Common myeloid progenitor, CD34-positive (primary cell): ENCODE measurements around the gene PSD2.

Experiments
- CTCF ChIA-PET: fragments of 350-600 bp; sonication (Branson Sonifier 250); formaldehyde crosslinking; loops from one replicate; lab custom pipeline; 2021; ENCODE audit warnings: antibody characterized with exemption; lab: Charles Lee
- POLR2A ChIA-PET: fragments of 350-600 bp; sonication (Branson Sonifier 250); formaldehyde crosslinking; loops from one replicate; lab custom pipeline; 2021; ENCODE audit warnings: antibody characterized with exemption; lab: Charles Lee
- DNase-seq, 3 donors: peaks; one replicate each; pipeline versions ENCODE4 v3.0.0 to v3.0.0-alpha.2; 2013
- H3K27ac ChIP-seq, 2 experiments: 1 replicate in 1 of 2; 2 replicates in 1 of 2; pipeline ENCODE4 v1.7.0; 2013; ENCODE audit warnings: inconsistent platforms in 2 of 2, low read length in 2 of 2, mild to moderate bottlenecking in 2 of 2, low read depth in 1 of 2, moderate library complexity in 1 of 2; ENCODE audit not compliant: severe bottlenecking in 2 of 2, insufficient read depth in 1 of 2, poor library complexity in 1 of 2
- H3K27me3 ChIP-seq, 5 experiments: replicated peaks in 2 of 5; 1 replicate in 3 of 5; 2 replicates in 2 of 5; pipeline versions ENCODE4 v1.6.1 to v1.7.0; 2013; ENCODE audit warnings: low read length in 4 of 5, mild to moderate bottlenecking in 2 of 5, moderate library complexity in 2 of 5, inconsistent platforms in 1 of 5; ENCODE audit not compliant: insufficient read depth in 5 of 5, control insufficient read depth in 4 of 5
- H3K36me3 ChIP-seq, 4 experiments: 1 replicate in 2 of 4; 2 replicates in 2 of 4; pipeline versions ENCODE4 v1.6.1 to v1.7.0; 2013; ENCODE audit warnings: low read length in 3 of 4, control low read depth in 1 of 4, mild to moderate bottlenecking in 1 of 4; ENCODE audit not compliant: control insufficient read depth in 4 of 4, insufficient read depth in 4 of 4
- H3K4me1 ChIP-seq, 4 experiments: 1 replicate in 3 of 4; 2 replicates in 1 of 4; pipeline versions ENCODE4 v1.6.1 to v1.7.1; 2013; ENCODE audit warnings: low read length in 3 of 4, mild to moderate bottlenecking in 3 of 4, control low read depth in 1 of 4, inconsistent platforms in 1 of 4, moderate library complexity in 1 of 4; ENCODE audit not compliant: control insufficient read depth in 4 of 4, insufficient read depth in 4 of 4; ENCODE audit errors: control extremely low read depth in 1 of 4
- H3K4me3 ChIP-seq, 7 experiments: 1 replicate in 4 of 7; 2 replicates in 3 of 7; pipeline versions ENCODE4 v1.5.1 to v1.7.0; 2013; ENCODE audit warnings: mild to moderate bottlenecking in 7 of 7, low read length in 6 of 7, moderate library complexity in 6 of 7, inconsistent platforms in 2 of 7, low read depth in 2 of 7, control low read depth in 1 of 7; ENCODE audit not compliant: insufficient read depth in 4 of 7, control insufficient read depth in 1 of 7; ENCODE audit errors: extremely low read depth in 1 of 7
- H3K9me3 ChIP-seq, 5 experiments: 1 replicate in 4 of 5; 2 replicates in 1 of 5; pipeline versions ENCODE4 v1.6.1 to v1.7.1; 2013; ENCODE audit warnings: low read length in 4 of 5, mild to moderate bottlenecking in 2 of 5, inconsistent platforms in 1 of 5, low read depth in 1 of 5, moderate library complexity in 1 of 5; ENCODE audit not compliant: control insufficient read depth in 4 of 5, insufficient read depth in 2 of 5; ENCODE audit errors: control extremely low read depth in 1 of 5
- WGBS: methylation state at CpG from one replicate; pipeline ENCODE4 v1.1.5; 2013; ENCODE audit not compliant: insufficient coverage; 5-methylcytosine and 5-hydroxymethylcytosine counted together

PSD2 gene

DNA sequence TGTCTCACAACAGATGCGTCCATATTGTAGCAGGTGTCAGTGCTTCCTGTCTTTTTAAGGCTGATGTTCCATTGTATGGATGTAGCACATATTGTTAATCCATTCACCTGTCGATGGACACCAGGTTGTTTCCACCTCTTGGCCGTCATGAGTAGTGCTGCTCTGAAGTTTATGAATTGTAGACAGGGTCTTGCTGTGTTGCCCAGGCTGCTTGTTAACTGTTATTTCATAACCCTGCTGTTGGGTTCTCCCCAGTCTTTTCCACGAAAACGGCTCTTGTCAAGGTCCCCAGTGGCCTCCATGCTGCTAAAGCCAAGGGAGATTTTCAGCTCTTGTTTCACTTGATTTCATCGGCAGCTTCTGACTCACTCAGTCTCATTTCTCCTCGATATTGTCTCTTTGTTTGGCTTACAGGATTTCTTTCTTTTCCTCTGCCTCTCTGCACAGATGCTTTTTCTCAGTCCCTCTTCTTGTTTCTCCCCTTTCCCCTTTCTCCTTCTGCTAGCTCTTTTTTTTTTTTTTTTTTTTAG, 12.1 kb upstream of the PSD2 start:
- Histone ChIP-seq H3K36me3 (no peaks in the 10 kb centered on the region), H3K9me3 (no peaks in the 10 kb centered on the region), H3K4me3 (no peak overlapping the region), H3K27ac (no peak overlapping the region), H3K27me3 (peaks cover 0 to 9% (median 3%) of the 10 kb centered on the region in 5 experiments), H3K4me1 (peaks cover 0 to 9% (median 8%) of the 10 kb centered on the region in 4 experiments)
- ChIA-PET CTCF (interaction anchor here (0.7 to 2.6 kb wide), 3 partner anchors 79 to 186 kb away, joined by 3 to 15 read pairs (median 6); no protein-coding TSS in a partner anchor), POLR2A (no interaction called here)
- WGBS = 85% methylated on average over 7 of the region's 7 CpGs
- DNase-seq = no peak

GRCh38 chr5:139784488-139784887, 11.1 kb upstream of the PSD2 start:
- peaks cover 0 to 17% (median 3%) of the 10 kb centered on the region in 5 experiments for H3K27me3 ChIP-seq
- DNase-seq = no peak
- H3K4me3 ChIP-seq = no peak overlapping the region
- WGBS = 94% methylated on average over 2 of the region's 3 CpGs
- ChIA-PET CTCF (interaction anchor here (1.4 to 2.6 kb wide), 2 partner anchors 79 to 184 kb away, joined by 5 to 15 read pairs; no protein-coding TSS in a partner anchor), POLR2A (no interaction called here)
- H3K9me3 ChIP-seq = no peaks in the 10 kb centered on the region
- H3K4me1 ChIP-seq = peaks cover 0 to 9% (median 8%) of the 10 kb centered on the region in 4 experiments
- H3K36me3 ChIP-seq = no peaks in the 10 kb centered on the region
- H3K27ac ChIP-seq = no peak overlapping the region

GRCh38 chr5:139787257-139787567, 8.4 kb upstream of the PSD2 start:
- H3K27me3 ChIP-seq = peaks cover 0 to 18% (median 4%) of the 10 kb centered on the region in 5 experiments
- no peak for DNase-seq
- H3K4me3 ChIP-seq = peak overlapping the region in 2 of 7 experiments; percentile 64 to 87
- no peaks in the 10 kb centered on the region for H3K9me3 ChIP-seq
- no peaks in the 10 kb centered on the region for H3K36me3 ChIP-seq
- H3K27ac ChIP-seq = no peak overlapping the region
- ChIA-PET POLR2A (no interaction called here), CTCF (interaction anchor here (0.6 to 9.8 kb wide), 29 partner anchors 10 to 183 kb away, joined by 3 to 155 read pairs (median 6); no protein-coding TSS in a partner anchor)
- peaks cover 0 to 9% (median 8%) of the 10 kb centered on the region in 4 experiments for H3K4me1 ChIP-seq
- WGBS = 46% methylated on average over 4 of the region's 5 CpGs

- POLR2A ChIA-PET = no interaction called here
- CTCF ChIA-PET = interaction anchor here (0.6 to 9.8 kb wide), 30 partner anchors 10 to 366 kb away, joined by 3 to 155 read pairs (median 6); no protein-coding TSS in a partner anchor
- WGBS = 0% methylated on average over 52 of the region's 57 CpGs
- no peaks in the 10 kb centered on the region for H3K9me3 ChIP-seq
- peaks cover 0 to 9% (median 8%) of the 10 kb centered on the region in 4 experiments for H3K4me1 ChIP-seq
- H3K4me3 ChIP-seq = peak overlapping the region; percentile 49 to 87 (median 73)
- H3K27me3 ChIP-seq = peaks cover 0 to 18% (median 4%) of the 10 kb centered on the region in 5 experiments
- no peak overlapping the region for H3K27ac ChIP-seq
- H3K36me3 ChIP-seq = no peaks in the 10 kb centered on the region
- DNase-seq = peak; percentile 69 to 78 (median 71)
Measured at GRCh38 chr5:139787568-139788293, 7.9 kb upstream of the PSD2 start.

DNA sequence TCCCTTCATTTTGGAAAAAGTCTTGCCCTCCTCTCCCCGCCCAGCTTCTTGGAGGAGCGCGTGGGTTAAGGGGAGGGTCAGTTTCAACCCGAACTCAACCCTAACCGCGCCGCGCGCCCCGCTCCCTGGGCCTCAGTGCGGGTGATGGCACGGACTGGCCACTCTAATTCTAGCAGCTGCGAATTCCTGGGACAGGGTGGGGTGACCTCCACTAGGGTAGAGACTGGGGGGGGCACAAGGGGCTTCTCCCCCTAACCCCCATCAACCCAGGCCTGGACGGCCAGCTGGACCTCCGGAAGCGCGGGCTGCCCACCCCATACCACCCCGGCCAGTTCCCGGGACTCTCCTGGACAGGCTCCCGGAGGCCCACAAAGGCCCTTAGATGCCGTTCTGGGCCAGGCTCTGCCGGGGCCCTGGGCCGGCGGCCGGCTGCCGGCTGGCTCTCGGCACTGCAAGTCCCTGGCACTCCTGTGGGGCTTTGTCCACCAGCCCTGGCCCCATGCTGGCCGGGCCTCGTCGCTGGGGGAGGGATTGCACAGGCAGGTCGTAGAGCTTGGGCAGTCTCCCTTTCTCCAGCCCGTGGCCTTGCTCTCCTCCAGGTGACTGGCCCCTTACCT, 7.2 kb upstream of the PSD2 start:
- 52% methylated on average over 27 of the region's 32 CpGs for WGBS
- no peak overlapping the region for H3K27ac ChIP-seq
- POLR2A ChIA-PET = interaction anchor here (0.6 kb wide), 1 partner anchor 27 kb away, joined by 4 read pairs; no protein-coding TSS in a partner anchor

DNA sequence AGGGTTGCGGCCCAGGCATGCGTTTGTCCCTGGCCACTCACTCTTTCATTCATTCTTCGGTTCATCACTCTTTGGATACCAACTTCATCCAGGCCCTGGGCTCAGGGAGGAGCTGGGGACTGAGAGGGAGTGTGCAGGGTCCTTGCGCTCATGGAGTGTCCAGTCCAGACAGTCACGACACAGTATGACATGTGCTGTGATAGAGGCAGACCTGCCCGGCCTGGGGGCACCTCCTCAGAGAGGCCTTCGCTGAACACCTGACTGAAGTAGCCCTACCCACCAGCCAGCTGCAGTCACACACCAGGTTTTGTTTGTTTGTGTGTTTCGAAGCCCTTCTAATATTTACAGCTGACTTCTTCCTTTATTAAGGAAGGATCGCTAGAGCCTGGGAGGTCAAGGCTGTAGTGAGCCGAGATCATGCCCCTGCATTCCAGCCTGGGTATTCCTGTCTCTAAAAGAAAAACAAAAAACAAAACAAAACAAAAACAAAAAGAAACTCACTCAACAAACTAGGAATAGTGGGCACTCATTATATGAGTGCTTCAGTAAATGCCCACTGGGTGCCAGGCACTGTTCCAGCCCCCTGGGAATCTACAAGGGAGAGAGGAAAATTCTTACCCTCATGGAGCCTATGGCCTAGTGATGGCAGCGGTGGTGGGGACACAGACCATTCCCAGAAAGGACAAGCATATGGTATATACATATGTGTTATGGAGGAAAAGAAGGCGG, 6.3 kb upstream of the PSD2 start:
- H3K36me3 ChIP-seq = no peaks in the 10 kb centered on the region
- 96% methylated on average over 11 of the region's 12 CpGs for WGBS
- POLR2A ChIA-PET = no interaction called here
- DNase-seq = no peak
- H3K9me3 ChIP-seq = no peaks in the 10 kb centered on the region
- CTCF ChIA-PET = interaction anchor here (3.5 to 9.8 kb wide), 5 partner anchors 9 to 181 kb away, joined by 28 to 155 read pairs (median 42); no protein-coding TSS in a partner anchor
- H3K27me3 ChIP-seq = peaks cover 0 to 30% (median 19%) of the 10 kb centered on the region in 5 experiments
- H3K27ac ChIP-seq = no peak overlapping the region
- H3K4me3 ChIP-seq = no peak overlapping the region
- peaks cover 0 to 9% (median 8%) of the 10 kb centered on the region in 4 experiments for H3K4me1 ChIP-seq

More for the DNA sequence above, 7.2 kb upstream of the PSD2 start:
- H3K27me3 ChIP-seq = peaks cover 0 to 22% (median 10%) of the 10 kb centered on the region in 5 experiments
- H3K4me1 ChIP-seq = peaks cover 0 to 9% (median 8%) of the 10 kb centered on the region in 4 experiments
- no peaks in the 10 kb centered on the region for H3K9me3 ChIP-seq
- H3K4me3 ChIP-seq = peak overlapping the region in 3 of 7 experiments; percentile 41 to 73 (median 52)
- no peak for DNase-seq
- H3K36me3 ChIP-seq = no peaks in the 10 kb centered on the region
- CTCF ChIA-PET = interaction anchor here (0.6 to 9.8 kb wide), 14 partner anchors 10 to 365 kb away, joined by 3 to 155 read pairs (median 12); no protein-coding TSS in a partner anchor
